NT2/D1 (cell line): ENCODE results near the gene P2RY6.

ENCODE experiments used
- DNase-seq: peaks from one replicate; pipeline ENCODE4 v3.0.0-alpha.2; 2011; ENCODE audit warnings: low read depth, low spot score
- H3K27me3 ChIP-seq: 2 replicates; pipeline ENCODE4 v1.6.0; 2011; ENCODE audit warnings: mild to moderate bottlenecking; ENCODE audit not compliant: insufficient read length, insufficient read depth
- H3K36me3 ChIP-seq: 2 replicates; pipeline ENCODE4 v1.6.1; 2011; ENCODE audit warnings: mild to moderate bottlenecking, low read length, mixed read lengths; ENCODE audit not compliant: insufficient read depth, insufficient read length
- H3K4me1 ChIP-seq: 2 replicates; pipeline ENCODE4 v1.5.1; 2011; ENCODE audit not compliant: insufficient read depth, insufficient read length
- H3K4me3 ChIP-seq: 2 replicates; pipeline ENCODE4 v1.5.1; 2011; ENCODE audit warnings: low read depth; ENCODE audit not compliant: insufficient read length
- H3K9ac ChIP-seq: 2 replicates; pipeline ENCODE4 v1.6.0; 2011; ENCODE audit warnings: low read depth; ENCODE audit not compliant: insufficient read length
- H3K9me3 ChIP-seq: 2 replicates; pipeline ENCODE4 v1.5.1; 2011; ENCODE audit warnings: mild to moderate bottlenecking, low read length; ENCODE audit not compliant: insufficient read depth
- SUZ12 ChIP-seq: IDR thresholded peaks from 2 replicates; pipeline ENCODE4 v1.6.1; 2011; ENCODE audit not compliant: insufficient read length, insufficient read depth; ENCODE audit errors: extremely low read depth
- YY1 ChIP-seq: IDR thresholded peaks from 2 replicates; pipeline ENCODE4 v1.6.1; 2011; ENCODE audit not compliant: insufficient read length, insufficient read depth
- ZNF274 ChIP-seq: IDR thresholded peaks from 2 replicates; pipeline ENCODE4 v1.6.1; 2011; ENCODE audit warnings: mild to moderate bottlenecking, low read depth, low read length

The P2RY6 gene, protein sequence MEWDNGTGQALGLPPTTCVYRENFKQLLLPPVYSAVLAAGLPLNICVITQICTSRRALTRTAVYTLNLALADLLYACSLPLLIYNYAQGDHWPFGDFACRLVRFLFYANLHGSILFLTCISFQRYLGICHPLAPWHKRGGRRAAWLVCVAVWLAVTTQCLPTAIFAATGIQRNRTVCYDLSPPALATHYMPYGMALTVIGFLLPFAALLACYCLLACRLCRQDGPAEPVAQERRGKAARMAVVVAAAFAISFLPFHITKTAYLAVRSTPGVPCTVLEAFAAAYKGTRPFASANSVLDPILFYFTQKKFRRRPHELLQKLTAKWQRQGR

DNA sequence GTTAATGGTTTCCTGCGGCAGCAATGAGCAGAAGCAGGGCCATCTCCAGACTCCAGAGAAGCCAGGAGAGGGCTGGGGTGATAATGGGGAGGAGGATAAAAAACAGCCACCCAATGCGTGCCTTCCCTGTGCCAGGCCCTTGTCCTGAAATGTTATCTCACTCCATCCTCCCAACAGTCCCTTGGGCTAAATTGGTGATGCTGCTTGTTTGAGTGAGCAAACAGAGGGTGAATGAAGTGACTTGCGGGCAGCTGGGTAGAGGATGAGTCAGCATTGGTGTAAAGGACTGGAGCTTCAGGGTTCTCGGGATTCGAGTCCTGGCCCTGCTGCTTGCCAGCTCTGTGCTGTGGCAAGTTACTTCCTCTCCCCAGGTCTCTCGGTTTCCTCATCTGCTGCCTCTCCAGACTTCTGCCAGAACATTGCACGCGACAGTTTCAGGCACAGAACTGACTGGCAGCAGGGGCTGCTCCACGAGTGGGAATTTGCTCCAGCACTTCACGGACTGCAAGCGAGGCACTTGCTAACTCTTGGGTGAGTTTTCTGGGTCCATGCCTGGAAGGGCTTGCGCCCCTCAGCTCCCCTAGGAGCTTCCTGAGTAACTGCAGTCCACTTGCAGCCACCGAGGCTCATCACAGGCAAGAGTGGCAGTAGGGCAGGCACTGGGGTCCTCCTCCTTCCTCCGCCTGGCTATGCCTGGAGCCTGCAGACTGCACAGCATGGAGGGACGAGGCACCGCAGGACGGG is at the start of gene P2RY6:
P2RY6 (plus strand) TSS at position 403 of the 744 bp plus-strand sequence. CDS start 24,181 bp downstream, outside the sequence.
- no peak for TF ChIP-seq YY1
- no peak for TF ChIP-seq ZNF274
- TF ChIP-seq SUZ12: no peak
- Histone ChIP-seq H3K9ac (peak within 1 kb of the TSS; percentile 10), H3K36me3 (no peaks in the 10 kb centered on the region), H3K4me3 (no peak within 1 kb of the TSS), H3K9me3 (no peaks in the 10 kb centered on the region), H3K27me3 (no peaks in the 10 kb centered on the region), H3K4me1 (peaks cover 30% of the 10 kb centered on the region)
- no peak for DNase-seq

DNA sequence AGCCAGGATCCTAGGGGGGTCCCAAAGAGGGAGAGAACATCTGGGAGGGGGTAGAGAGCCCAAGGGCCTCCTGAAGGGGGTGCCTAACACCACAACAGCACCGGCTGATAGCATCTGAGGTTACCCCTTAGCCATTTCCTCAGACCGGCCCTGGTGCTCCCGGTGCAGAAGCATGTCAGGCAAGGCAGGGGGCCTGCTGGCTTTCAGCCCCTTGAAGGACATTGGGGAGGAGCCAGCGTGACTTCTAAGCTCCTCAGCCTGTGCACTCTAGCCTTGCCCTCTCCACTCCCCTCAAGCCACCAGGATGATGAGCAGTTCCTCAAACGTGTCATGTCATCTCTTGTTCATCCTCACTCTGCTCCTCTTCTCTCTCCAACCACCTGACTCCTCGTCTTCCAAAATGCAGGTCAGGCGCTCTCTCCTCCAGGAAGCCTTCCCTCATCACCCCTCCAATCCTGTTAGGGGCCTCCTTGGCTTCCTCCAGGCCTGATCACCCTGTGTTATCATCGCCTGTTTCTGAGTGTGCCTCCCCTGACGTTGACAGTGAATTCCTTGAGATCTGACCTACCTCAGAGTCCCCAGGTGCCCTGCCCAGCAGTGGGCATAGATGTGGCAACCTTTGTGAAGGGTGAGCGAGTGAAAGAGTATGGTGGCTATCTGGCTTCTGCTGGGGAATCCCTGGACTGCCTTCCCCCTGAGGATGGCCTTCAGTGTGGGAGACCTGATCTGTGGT is 48.0 kb upstream of the P2RY6 start:
- no peak for DNase-seq
- Histone ChIP-seq H3K36me3 (no peaks in the 10 kb centered on the region), H3K9me3 (no peaks in the 10 kb centered on the region), H3K27me3 (peaks cover 18% of the 10 kb centered on the region), H3K9ac (no peak overlapping the region), H3K4me3 (no peak overlapping the region), H3K4me1 (peaks cover 10% of the 10 kb centered on the region)
- TF ChIP-seq ZNF274 (no peak), SUZ12 (no peak), YY1 (no peak)

DNA sequence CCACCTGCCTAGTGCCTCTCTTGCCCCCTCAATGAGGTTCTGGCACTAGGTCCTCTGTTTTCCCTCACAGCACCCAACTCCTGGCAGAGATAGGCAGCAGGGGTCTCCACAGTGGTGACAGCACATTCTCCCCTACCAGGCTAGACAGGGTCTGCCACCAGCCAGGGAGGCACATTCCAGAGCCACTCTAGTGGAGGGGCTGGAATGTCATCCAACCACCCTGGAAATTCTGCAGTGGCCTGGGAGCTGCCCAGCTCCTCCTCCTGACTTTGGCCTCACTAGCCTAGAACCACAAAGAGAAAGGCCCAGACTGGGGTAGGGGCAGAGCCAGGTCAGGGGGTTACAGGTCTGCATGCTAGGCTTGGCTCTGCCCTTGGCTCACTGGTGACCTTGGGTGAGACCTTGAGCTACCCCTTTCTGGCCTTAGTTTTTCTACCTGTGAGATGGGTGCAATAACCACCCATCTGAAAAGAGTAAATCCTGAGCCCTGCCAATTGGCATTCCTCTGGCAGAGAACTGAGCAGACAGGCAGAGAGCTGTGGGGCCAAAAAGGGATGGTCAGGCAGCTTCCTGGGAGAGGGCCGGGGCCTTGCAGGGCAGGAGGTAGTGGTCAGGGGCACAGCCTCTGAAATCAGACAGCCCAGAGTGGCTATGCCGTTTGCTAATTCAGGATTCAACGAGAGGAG is 47.0 kb upstream of the P2RY6 start:
- Histone ChIP-seq H3K4me1 (peaks cover 20% of the 10 kb centered on the region), H3K27me3 (peaks cover 8% of the 10 kb centered on the region), H3K4me3 (no peak overlapping the region), H3K9me3 (no peaks in the 10 kb centered on the region), H3K9ac (no peak overlapping the region), H3K36me3 (no peaks in the 10 kb centered on the region)
- TF ChIP-seq ZNF274: no peak
- no peak for TF ChIP-seq YY1
- TF ChIP-seq SUZ12: no peak
- no peak for DNase-seq

DNA sequence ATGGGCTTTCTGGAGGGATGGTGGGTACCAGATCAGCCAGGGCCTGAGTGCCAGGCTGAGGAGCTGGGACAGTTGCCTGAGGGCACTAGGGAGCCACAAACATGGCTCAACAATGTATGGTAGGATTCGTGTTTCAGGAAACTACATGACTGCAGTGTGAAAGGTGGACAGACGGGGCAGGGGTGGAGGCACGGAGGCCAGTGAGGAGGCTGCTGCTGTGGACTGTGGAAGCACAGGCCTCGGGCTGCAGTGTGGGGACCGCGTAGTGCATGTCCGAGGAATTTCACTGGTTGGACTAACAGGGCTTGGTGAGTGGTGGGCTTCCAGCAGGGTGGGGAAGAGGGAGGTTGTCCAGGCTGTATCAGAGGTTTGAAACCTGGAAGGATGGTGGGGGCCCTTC is 46.3 kb upstream of the P2RY6 start:
- H3K9me3 ChIP-seq: no peaks in the 10 kb centered on the region
- H3K36me3 ChIP-seq: no peaks in the 10 kb centered on the region
- peaks cover under 1% of the 10 kb centered on the region for H3K27me3 ChIP-seq
- no peak for DNase-seq
- no peak overlapping the region for H3K4me3 ChIP-seq
- no peak overlapping the region for H3K9ac ChIP-seq
- TF ChIP-seq SUZ12 (no peak), YY1 (no peak), ZNF274 (no peak)
- peaks cover 20% of the 10 kb centered on the region for H3K4me1 ChIP-seq

DNA sequence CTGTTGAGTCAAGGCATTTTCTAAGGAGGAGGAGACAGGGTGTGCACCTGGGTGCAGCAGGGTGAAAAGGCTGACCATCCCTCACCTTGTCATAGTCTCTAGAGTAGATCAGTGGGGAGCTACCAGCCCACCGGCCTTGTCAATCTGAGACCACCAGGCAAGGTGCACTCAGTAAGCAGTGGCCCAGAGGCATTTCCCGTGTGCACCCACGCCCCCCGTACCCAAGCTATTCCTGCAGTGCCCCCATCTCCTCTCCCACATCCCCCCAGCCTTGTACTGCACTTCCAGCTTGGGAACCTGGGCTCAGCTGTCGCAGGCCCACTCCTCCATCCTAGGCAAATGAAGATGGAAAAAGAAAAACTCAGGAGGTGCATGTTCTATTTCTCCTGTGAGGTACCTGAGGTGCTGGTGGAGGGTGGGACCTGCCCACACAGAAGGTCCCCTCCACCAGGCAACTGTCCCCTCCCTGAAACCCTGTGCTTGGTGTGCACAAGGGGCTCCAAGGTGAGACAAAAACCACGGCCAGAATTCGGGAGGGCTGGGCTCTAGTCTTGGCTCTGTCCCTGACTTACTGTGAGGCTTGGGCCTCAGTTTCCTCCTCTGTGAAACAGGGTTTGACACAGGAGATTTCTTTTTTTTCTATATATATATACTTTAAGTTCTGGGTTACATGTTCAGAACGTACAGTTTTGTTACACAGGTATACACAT is 45.7 kb upstream of the P2RY6 start:
- no peak for DNase-seq
- Histone ChIP-seq H3K27me3 (no peaks in the 10 kb centered on the region), H3K4me3 (no peak overlapping the region), H3K9me3 (no peaks in the 10 kb centered on the region), H3K36me3 (no peaks in the 10 kb centered on the region), H3K4me1 (peaks cover 20% of the 10 kb centered on the region), H3K9ac (no peak overlapping the region)
- TF ChIP-seq ZNF274 (no peak), SUZ12 (no peak), YY1 (no peak)

DNA sequence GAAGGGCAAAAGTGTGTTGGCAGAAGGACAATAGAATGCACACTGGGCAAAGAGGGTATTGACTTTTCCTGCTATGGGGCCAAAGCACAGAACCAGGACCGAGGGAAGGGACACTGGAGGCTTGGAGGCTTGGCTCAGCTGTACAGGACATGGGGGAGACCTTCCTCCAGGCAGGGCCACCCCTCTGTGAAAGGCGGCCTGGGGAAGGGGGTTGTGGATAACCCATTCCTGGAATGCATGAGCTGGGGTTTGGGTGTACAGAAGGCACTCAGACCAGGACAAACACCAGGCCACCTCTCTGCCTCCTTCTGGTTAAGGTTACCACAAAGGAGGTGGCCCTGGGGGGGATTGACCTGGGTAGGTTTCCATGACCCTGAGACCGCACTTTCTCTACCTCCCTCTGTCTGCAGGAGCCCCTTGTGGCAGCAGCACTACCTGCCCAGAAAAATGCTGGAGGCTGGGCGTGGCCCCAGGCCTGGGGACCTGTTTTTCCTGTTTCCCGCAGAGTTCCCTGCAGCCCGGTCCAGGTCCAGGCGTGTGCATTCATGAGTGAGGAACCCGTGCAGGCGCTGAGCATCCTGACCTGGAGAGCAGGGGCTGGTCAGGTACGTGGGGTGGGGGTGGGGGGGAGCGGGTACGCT is 44.4 kb upstream of the P2RY6 start:
- H3K4me1 ChIP-seq: peaks cover 20% of the 10 kb centered on the region
- H3K4me3 ChIP-seq: no peak overlapping the region
- H3K36me3 ChIP-seq: no peaks in the 10 kb centered on the region
- H3K9me3 ChIP-seq: no peaks in the 10 kb centered on the region
- DNase-seq: no peak
- TF ChIP-seq YY1 (no peak), ZNF274 (no peak), SUZ12 (no peak)
- H3K27me3 ChIP-seq: no peaks in the 10 kb centered on the region
- no peak overlapping the region for H3K9ac ChIP-seq
